Measurements from ENCODE around the gene LILRB1. TPM values are rescaled to one million over a fixed set of nuclear protein-coding genes. Genes with fewer than 3 reads are reported as not detected.
"Not testable (repeated sequence)": the region's sequence is repeated elsewhere in the genome, so short reads cannot be mapped to it uniquely, and the experiment has no call there.

Gene LILRB1
- total RNA-seq, 2 donors from 2014 or later: 7.9 to 10.0 TPM

- ATAC-seq (ENCODE audit: insufficient number of reproducible peaks, low FRiP score, low read depth) (no peak), DNase-seq (ENCODE audit: low spot score) (no peak)
- Histone ChIP-seq H3K4me1 (ENCODE audit: control insufficient read depth in 1 of 2, low read depth in 2 of 2) (no peaks in the 10 kb centered on the region), H3K36me3 (no peaks in the 10 kb centered on the region), H3K4me3 (peak overlapping the region; percentile 36), H3K27me3 (replicated peaks; ENCODE audit: insufficient read depth) (no peaks in the 10 kb centered on the region), H3K27ac (no peak overlapping the region), H3K9me3 (no peaks in the 10 kb centered on the region)
- TF ChIP-seq CTCF (IDR thresholded peaks at IDR 0.05): no peak
These were observed 498 bp downstream of the LILRB1 start for GRCh38 chr19:54630782-54631181.

DNA sequence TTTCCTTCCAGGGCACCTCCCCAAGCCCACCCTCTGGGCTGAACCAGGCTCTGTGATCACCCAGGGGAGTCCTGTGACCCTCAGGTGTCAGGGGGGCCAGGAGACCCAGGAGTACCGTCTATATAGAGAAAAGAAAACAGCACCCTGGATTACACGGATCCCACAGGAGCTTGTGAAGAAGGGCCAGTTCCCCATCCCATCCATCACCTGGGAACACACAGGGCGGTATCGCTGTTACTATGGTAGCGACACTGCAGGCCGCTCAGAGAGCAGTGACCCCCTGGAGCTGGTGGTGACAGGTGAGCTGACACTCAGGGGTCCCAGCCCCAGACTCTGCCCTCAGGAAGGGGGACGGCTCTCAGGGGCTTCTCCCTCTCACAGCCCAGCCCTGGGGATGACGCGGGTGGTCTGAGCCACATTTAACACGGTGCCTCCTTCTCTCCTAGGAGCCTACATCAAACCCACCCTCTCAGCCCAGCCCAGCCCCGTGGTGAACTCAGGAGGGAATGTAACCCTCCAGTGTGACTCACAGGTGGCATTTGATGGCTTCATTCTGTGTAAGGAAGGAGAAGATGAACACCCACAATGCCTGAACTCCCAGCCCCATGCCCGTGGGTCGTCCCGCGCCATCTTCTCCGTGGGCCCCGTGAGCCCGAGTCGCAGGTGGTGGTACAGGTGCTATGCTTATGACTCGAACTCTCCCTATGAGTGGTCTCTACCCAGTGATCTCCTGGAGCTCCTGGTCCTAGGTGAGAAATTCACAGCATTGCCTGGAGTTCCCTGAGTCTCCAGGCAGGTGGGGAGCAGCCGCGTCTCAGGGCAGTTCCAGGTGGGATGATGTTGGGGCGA lies 1.4 kb downstream of the LILRB1 start:
- H3K27ac ChIP-seq; H3K9me3 ChIP-seq; H3K36me3 ChIP-seq; DNase-seq (ENCODE audit: low spot score); ATAC-seq (ENCODE audit: insufficient number of reproducible peaks, low FRiP score, low read depth); H3K4me3 ChIP-seq; H3K27me3 ChIP-seq (replicated peaks; ENCODE audit: insufficient read depth); H3K4me1 ChIP-seq (ENCODE audit: control insufficient read depth in 1 of 2, low read depth in 2 of 2): not testable (repeated sequence)

DNA sequence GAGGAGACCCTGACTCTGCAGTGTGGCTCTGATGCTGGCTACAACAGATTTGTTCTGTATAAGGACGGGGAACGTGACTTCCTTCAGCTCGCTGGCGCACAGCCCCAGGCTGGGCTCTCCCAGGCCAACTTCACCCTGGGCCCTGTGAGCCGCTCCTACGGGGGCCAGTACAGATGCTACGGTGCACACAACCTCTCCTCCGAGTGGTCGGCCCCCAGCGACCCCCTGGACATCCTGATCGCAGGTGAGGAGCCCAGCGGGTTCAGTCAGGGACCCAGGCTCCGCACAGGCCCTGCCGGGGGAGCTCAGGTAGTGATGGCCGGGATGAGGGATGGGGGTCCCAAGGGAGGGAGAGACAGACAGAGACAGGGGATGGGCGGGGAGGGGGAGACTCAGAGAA lies 2.2 kb downstream of the LILRB1 start:
- H3K27ac ChIP-seq; H3K4me1 ChIP-seq (ENCODE audit: control insufficient read depth in 1 of 2, low read depth in 2 of 2); ATAC-seq (ENCODE audit: insufficient number of reproducible peaks, low FRiP score, low read depth); DNase-seq (ENCODE audit: low spot score); H3K9me3 ChIP-seq; H3K4me3 ChIP-seq; H3K27me3 ChIP-seq (replicated peaks; ENCODE audit: insufficient read depth); H3K36me3 ChIP-seq: not testable (repeated sequence)

DNA sequence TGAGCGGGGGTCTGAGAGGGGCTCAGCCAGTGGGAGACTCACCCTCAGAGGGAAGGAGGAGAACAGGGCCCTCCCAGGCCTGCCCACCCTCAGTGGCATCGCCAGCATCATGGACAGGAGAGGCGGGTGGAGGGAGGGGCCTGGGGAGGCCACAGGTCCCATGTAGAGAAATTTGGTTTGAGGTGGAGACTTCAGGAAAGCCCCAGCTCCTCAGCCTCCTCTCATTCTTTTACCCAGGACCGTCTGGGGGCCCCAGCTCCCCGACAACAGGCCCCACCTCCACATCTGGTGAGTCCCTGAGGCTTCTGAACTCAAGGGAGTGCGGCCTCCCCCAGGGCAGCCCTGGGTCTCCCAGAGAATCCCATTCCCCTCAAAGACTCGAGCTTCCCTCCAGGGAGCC lies 3.1 kb downstream of the LILRB1 start:
- ATAC-seq (ENCODE audit: insufficient number of reproducible peaks, low FRiP score, low read depth): no peak
- no peak for DNase-seq (ENCODE audit: low spot score)
- H3K27ac ChIP-seq: no peak overlapping the region
- H3K36me3 ChIP-seq: no peaks in the 10 kb centered on the region
- no peak for TF ChIP-seq CTCF (IDR thresholded peaks at IDR 0.05)
- H3K4me1 ChIP-seq (ENCODE audit: control insufficient read depth in 1 of 2, low read depth in 2 of 2): no peaks in the 10 kb centered on the region
- H3K27me3 ChIP-seq (replicated peaks; ENCODE audit: insufficient read depth): no peaks in the 10 kb centered on the region
- no peak overlapping the region for H3K4me3 ChIP-seq
- H3K9me3 ChIP-seq: no peaks in the 10 kb centered on the region

DNA sequence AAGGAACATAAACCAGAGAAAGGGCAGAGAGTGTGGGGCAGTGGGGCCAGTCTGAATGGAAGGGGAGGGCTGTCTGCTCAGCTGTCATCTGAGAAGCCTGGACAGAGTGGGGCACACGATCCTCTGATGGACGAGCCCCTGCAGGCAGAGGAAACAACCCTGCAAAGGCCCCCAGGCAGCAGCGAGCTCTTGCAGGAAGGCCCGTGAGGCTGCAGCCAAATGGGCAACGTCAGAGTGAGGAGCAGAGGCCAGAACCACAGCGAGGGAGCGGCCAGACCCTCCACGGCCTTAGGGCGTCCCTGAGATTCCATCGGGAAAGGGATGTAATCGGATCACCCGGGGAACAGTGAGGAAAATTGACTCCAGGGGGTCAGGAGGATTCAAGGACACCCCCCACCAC lies 5.8 kb downstream of the LILRB1 start:
- not testable (repeated sequence) for H3K27ac ChIP-seq; H3K4me3 ChIP-seq; H3K9me3 ChIP-seq; H3K36me3 ChIP-seq; H3K4me1 ChIP-seq (ENCODE audit: control insufficient read depth in 1 of 2, low read depth in 2 of 2); ATAC-seq (ENCODE audit: insufficient number of reproducible peaks, low FRiP score, low read depth); H3K27me3 ChIP-seq (replicated peaks; ENCODE audit: insufficient read depth); DNase-seq (ENCODE audit: low spot score)

- no peak for ATAC-seq (ENCODE audit: insufficient number of reproducible peaks, low FRiP score, low read depth)
- H3K9me3 ChIP-seq: no peaks in the 10 kb centered on the region
These were observed 8.4 kb downstream of the LILRB1 start for GRCh38 chr19:54638683-54639082.

DNA sequence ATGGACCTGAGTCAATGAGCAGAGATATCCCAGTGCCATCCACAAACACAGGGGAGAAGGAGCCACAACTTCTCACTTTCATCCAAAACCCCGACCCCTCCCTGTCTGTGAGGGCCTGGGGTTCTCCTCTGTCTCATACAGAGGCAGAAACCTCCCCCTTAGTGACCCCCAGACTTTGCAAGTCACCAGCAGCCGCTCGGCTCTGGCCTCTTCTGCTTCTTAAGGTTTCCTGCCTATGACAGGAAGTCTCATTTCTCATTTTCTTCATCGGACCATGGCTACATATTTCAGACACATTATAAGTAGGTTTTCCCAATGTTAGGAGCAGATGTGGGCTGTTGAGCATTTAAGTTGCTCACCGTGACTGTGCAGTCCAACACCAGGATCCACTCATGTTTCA lies 12.7 kb downstream of the LILRB1 start:
- not testable (repeated sequence) for ATAC-seq (ENCODE audit: insufficient number of reproducible peaks, low FRiP score, low read depth); H3K27ac ChIP-seq; H3K9me3 ChIP-seq; H3K4me3 ChIP-seq; H3K27me3 ChIP-seq (replicated peaks; ENCODE audit: insufficient read depth); H3K4me1 ChIP-seq (ENCODE audit: control insufficient read depth in 1 of 2, low read depth in 2 of 2); DNase-seq (ENCODE audit: low spot score); H3K36me3 ChIP-seq

More at GRCh38 chr19:54638683-54639082, 8.4 kb downstream of the LILRB1 start:
- no peaks in the 10 kb centered on the region for H3K27me3 ChIP-seq (replicated peaks; ENCODE audit: insufficient read depth)
- H3K27ac ChIP-seq: no peak overlapping the region
- H3K36me3 ChIP-seq: no peaks in the 10 kb centered on the region
- no peak overlapping the region for H3K4me3 ChIP-seq
- H3K4me1 ChIP-seq (ENCODE audit: control insufficient read depth in 1 of 2, low read depth in 2 of 2): no peaks in the 10 kb centered on the region
- no peak for DNase-seq (ENCODE audit: low spot score)
- TF ChIP-seq CTCF (IDR thresholded peaks at IDR 0.05): no peak

DNA sequence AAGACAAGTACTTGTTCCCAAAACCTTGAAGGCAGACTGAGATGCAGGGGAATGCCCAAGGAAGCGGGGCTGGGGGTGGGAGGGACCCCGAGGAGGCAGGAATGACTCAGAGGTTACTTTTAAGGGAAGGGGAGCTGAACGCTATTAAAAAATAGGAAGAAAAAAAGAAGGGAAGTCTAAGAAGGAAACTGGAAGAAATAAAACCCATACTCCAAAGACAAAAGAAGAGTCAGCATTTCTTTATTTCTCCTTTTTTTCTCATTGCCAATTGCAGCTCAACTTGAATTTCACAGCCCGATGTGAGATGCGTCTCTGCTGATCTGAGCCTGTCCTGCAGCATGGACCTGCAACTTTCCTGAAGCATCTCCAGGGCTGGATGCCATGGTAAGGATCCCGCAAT lies 13.3 kb downstream of the LILRB1 start:
- not testable (repeated sequence) for H3K4me1 ChIP-seq (ENCODE audit: control insufficient read depth in 1 of 2, low read depth in 2 of 2); H3K4me3 ChIP-seq; DNase-seq (ENCODE audit: low spot score); H3K9me3 ChIP-seq; H3K27ac ChIP-seq; H3K27me3 ChIP-seq (replicated peaks; ENCODE audit: insufficient read depth); H3K36me3 ChIP-seq
- ATAC-seq (ENCODE audit: insufficient number of reproducible peaks, low FRiP score, low read depth): peak; percentile 28
